HepG2 (cell line): ENCODE data around the gene BPIFA1. TPM values are rescaled to one million over a fixed set of nuclear protein-coding genes. Genes with fewer than 3 reads are reported as not detected.

Source experiments
- CEBPG ChIP-seq: IDR thresholded peaks from 2 replicates; pipeline ENCODE4 v1.6.1; 2016
- GATAD1 ChIP-seq: IDR thresholded peaks from 2 replicates; pipeline ENCODE4 v1.6.1; 2016; ENCODE audit warnings: missing genetic modification reagents, missing compliant biosample characterization
- MTA3 ChIP-seq: sonication (generic); formaldehyde crosslinking; IDR thresholded peaks from 2 replicates; pipeline ENCODE4 v1.4.0; 2020; ENCODE audit warnings: missing genetic modification reagents
- NBN ChIP-seq: fragments of 450-650 bp; conservative IDR thresholded peaks from 2 replicates; pipeline ENCODE4 v1.6.1; 2017
- POLR2AphosphoS2 ChIP-seq: IDR thresholded peaks from 2 replicates; pipeline ENCODE4 v1.6.1; 2011; ENCODE audit warnings: low read depth, low read length, improper control_type of control experiment
- SRF ChIP-seq: IDR thresholded peaks from 2 replicates; pipeline ENCODE4 v1.6.1; 2011; ENCODE audit warnings: mild to moderate bottlenecking, low read depth, low read length, moderate library complexity
- ZNF451 ChIP-seq: sonication (generic); formaldehyde crosslinking; IDR thresholded peaks from 2 replicates; pipeline ENCODE4 v1.5.0; 2020; ENCODE audit warnings: mild to moderate bottlenecking, missing genetic modification reagents
- ZNF484 ChIP-seq: sonication (generic); formaldehyde crosslinking; IDR thresholded peaks from 2 replicates; pipeline ENCODE4 v1.5.1; 2020; ENCODE audit warnings: mild to moderate bottlenecking, low read depth, missing genetic modification reagents, borderline replicate concordance
- ZNF619 ChIP-seq: sonication (generic); formaldehyde crosslinking; IDR thresholded peaks from 2 replicates; pipeline ENCODE4 v1.4.0; 2020; ENCODE audit warnings: mild to moderate bottlenecking, missing genetic modification reagents
- ZNF782 ChIP-seq: sonication (generic); formaldehyde crosslinking; IDR thresholded peaks from 2 replicates; pipeline ENCODE4 v1.4.0; 2020; ENCODE audit warnings: missing genetic modification reagents, mild to moderate bottlenecking, borderline replicate concordance
- ZSCAN25 ChIP-seq: sonication (generic); formaldehyde crosslinking; IDR thresholded peaks from 2 replicates; pipeline ENCODE4 v1.8.0; 2022; ENCODE audit warnings: mild to moderate bottlenecking, missing genetic modification reagents
- polyA plus RNA-seq, 8 experiments: library from polyadenylated mRNA; depleted of rRNA in 3 of 8; stranded (reverse) in 7 of 8; unstranded in 1 of 8; fragments of >200 nt; fragmentation: Illumina TruSeq in 4 of 8; extraction: Trizol in 4 of 8; gene quantifications; 2 replicates each; pipeline versions ENCODE4 v1.2.1 to v1.2.3, GENCODE V29; 2011 to 2016; ENCODE audit warnings: low read depth in 4 of 8, missing spikeins in 1 of 8, mixed read lengths in 1 of 8; ENCODE audit not compliant: insufficient read depth in 1 of 8
- total RNA-seq, 5 experiments: library from RNA; depleted of rRNA; stranded (reverse); fragments of >200 nt; fragmentation: Illumina TruSeq; extraction: Trizol; gene quantifications; 2 replicates each; pipeline ENCODE4 v1.2.3, GENCODE V29; 2016; ENCODE audit warnings: low read depth in 1 of 5
- TF ChIP-seq, protein P1 (sequence below): sonication (generic); formaldehyde crosslinking; IDR thresholded peaks from 2 replicates; pipeline ENCODE4 v1.4.0; 2020; ENCODE audit warnings: mild to moderate bottlenecking, missing genetic modification reagents
- TF ChIP-seq, protein P2 (sequence below): sonication (generic); formaldehyde crosslinking; IDR thresholded peaks from 2 replicates; pipeline ENCODE4 v1.4.0; 2020; ENCODE audit warnings: missing genetic modification reagents
- TF ChIP-seq, protein P3 (sequence below): IDR thresholded peaks from 2 replicates; pipeline ENCODE4 v1.6.1; 2016; ENCODE audit warnings: missing biosample characterization, missing genetic modification reagents, low read depth
- TF ChIP-seq, protein P4 (sequence below): IDR thresholded peaks from 2 replicates; pipeline ENCODE4 v1.6.1; 2016; ENCODE audit warnings: mild to moderate bottlenecking, missing biosample characterization, missing genetic modification reagents
- TF ChIP-seq, protein P5 (sequence below): sonication (generic); formaldehyde crosslinking; IDR thresholded peaks from 2 replicates; pipeline ENCODE4 v1.8.0; 2022; ENCODE audit warnings: mild to moderate bottlenecking, missing genetic modification reagents, moderate library complexity
- TF ChIP-seq, protein P6 (sequence below): sonication (generic); formaldehyde crosslinking; IDR thresholded peaks from 2 replicates; pipeline ENCODE4 v1.8.0; 2022; ENCODE audit warnings: missing genetic modification reagents, mild to moderate bottlenecking, moderate library complexity, borderline replicate concordance
- TF ChIP-seq, protein P7 (sequence below): sonication (generic); formaldehyde crosslinking; IDR thresholded peaks from 2 replicates; pipeline ENCODE4 v1.4.0; 2020; ENCODE audit warnings: mild to moderate bottlenecking, missing genetic modification reagents
- TF ChIP-seq, protein P8 (sequence below), 2 experiments: sonication (generic) in 1 of 2; formaldehyde crosslinking in 1 of 2; IDR thresholded peaks; 2 replicates each; pipeline versions ENCODE4 v1.4.0 to v1.6.1; 2018 to 2020; ENCODE audit warnings: missing genetic modification reagents in 2 of 2, borderline replicate concordance in 1 of 2, low read depth in 1 of 2, mild to moderate bottlenecking in 1 of 2, missing biosample characterization in 1 of 2

Gene BPIFA1
- total and polyA plus RNA-seq, 2 of the 13 experiments (the other 11 are each of a cell fraction or from before 2014, with no cell fraction given): not detected

DNA sequence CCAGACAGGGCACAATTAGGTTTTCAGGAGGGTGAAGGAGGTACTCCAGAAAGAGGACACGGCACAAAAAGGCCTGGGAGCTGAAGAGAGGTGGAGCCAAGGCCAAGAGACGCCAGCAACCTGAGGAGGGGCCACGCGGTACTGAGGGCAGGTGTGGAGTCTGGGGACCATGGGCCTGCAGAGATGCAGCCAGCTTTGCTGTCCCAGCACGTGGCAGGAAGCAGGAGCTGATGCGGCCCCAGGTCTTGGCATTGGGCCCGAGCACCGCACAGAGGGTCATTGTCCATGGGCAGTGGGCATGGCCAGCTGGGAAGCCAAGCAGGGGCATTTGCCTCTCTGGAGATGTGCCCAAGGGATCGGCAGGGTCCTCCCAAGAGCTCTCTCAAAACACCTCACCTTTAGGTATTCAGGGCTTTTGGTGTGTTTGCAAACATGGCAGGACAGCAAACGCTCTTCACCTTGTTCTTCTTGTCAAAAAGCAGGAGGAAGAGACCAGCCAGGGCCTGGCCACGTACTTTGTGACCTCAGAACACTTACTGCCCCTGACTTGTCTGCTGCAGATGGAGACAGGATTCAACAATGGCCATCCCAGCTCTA lies 45.9 kb downstream of the BPIFA1 start (continued):
- TF ChIP-seq, protein P1, sequence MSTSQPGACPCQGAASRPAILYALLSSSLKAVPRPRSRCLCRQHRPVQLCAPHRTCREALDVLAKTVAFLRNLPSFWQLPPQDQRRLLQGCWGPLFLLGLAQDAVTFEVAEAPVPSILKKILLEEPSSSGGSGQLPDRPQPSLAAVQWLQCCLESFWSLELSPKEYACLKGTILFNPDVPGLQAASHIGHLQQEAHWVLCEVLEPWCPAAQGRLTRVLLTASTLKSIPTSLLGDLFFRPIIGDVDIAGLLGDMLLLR: no peak; the same call in 1 of the 2 replicates
- TF ChIP-seq CEBPG (CRISPR knock-in tag) (no peak), MTA3 (CRISPR knock-in tag) (no peak), ZSCAN25 (CRISPR knock-in tag) (no peak), ZNF451 (no peak), ZNF782 (CRISPR knock-in tag) (no peak), SRF (no peak), ZNF484 (CRISPR knock-in tag) (no peak), NBN (no peak), ZNF619 (0 out of 2 replicates have a peak, but pooled peaks have one; percentile 32), POLR2AphosphoS2 (no peak), GATAD1 (CRISPR knock-in tag) (no peak)
- TF ChIP-seq, protein P2, sequence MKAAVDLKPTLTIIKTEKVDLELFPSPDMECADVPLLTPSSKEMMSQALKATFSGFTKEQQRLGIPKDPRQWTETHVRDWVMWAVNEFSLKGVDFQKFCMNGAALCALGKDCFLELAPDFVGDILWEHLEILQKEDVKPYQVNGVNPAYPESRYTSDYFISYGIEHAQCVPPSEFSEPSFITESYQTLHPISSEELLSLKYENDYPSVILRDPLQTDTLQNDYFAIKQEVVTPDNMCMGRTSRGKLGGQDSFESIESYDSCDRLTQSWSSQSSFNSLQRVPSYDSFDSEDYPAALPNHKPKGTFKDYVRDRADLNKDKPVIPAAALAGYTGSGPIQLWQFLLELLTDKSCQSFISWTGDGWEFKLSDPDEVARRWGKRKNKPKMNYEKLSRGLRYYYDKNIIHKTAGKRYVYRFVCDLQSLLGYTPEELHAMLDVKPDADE (CRISPR knock-in tag): no peak
- TF ChIP-seq, protein P3, sequence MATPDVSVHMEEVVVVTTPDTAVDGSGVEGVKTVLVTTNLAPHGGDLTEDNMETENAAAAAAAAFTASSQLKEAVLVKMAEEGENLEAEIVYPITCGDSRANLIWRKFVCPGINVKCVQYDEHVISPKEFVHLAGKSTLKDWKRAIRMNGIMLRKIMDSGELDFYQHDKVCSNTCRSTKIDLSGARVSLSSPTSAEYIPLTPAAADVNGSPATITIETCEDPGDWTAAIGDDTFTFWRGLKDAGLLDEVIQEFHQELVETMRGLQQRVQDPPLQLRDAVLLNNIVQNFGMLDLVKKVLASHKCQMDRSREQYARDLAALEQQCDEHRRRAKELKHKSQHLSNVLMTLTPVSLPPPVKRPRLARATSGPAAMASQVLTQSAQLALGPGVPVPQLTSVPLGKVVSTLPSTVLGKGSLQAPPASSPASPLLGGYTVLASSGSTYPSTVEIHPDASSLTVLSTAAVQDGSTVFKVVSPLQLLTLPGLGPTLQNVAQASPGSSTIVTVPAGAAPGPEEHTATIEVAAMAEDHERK (CRISPR knock-in tag): no peak
- TF ChIP-seq, protein P4, sequence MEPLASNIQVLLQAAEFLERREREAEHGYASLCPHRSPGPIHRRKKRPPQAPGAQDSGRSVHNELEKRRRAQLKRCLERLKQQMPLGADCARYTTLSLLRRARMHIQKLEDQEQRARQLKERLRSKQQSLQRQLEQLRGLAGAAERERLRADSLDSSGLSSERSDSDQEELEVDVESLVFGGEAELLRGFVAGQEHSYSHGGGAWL (CRISPR knock-in tag): no peak; the same call in 1 of the 2 replicates
- TF ChIP-seq, protein P5, sequence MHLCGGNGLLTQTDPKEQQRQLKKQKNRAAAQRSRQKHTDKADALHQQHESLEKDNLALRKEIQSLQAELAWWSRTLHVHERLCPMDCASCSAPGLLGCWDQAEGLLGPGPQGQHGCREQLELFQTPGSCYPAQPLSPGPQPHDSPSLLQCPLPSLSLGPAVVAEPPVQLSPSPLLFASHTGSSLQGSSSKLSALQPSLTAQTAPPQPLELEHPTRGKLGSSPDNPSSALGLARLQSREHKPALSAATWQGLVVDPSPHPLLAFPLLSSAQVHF (CRISPR knock-in tag): no peak
- TF ChIP-seq, protein P6, sequence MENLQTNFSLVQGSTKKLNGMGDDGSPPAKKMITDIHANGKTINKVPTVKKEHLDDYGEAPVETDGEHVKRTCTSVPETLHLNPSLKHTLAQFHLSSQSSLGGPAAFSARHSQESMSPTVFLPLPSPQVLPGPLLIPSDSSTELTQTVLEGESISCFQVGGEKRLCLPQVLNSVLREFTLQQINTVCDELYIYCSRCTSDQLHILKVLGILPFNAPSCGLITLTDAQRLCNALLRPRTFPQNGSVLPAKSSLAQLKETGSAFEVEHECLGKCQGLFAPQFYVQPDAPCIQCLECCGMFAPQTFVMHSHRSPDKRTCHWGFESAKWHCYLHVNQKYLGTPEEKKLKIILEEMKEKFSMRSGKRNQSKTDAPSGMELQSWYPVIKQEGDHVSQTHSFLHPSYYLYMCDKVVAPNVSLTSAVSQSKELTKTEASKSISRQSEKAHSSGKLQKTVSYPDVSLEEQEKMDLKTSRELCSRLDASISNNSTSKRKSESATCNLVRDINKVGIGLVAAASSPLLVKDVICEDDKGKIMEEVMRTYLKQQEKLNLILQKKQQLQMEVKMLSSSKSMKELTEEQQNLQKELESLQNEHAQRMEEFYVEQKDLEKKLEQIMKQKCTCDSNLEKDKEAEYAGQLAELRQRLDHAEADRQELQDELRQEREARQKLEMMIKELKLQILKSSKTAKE (CRISPR knock-in tag): no peak
- TF ChIP-seq, protein P7, sequence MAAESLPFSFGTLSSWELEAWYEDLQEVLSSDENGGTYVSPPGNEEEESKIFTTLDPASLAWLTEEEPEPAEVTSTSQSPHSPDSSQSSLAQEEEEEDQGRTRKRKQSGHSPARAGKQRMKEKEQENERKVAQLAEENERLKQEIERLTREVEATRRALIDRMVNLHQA (CRISPR knock-in tag): no peak
- TF ChIP-seq, protein P8, sequence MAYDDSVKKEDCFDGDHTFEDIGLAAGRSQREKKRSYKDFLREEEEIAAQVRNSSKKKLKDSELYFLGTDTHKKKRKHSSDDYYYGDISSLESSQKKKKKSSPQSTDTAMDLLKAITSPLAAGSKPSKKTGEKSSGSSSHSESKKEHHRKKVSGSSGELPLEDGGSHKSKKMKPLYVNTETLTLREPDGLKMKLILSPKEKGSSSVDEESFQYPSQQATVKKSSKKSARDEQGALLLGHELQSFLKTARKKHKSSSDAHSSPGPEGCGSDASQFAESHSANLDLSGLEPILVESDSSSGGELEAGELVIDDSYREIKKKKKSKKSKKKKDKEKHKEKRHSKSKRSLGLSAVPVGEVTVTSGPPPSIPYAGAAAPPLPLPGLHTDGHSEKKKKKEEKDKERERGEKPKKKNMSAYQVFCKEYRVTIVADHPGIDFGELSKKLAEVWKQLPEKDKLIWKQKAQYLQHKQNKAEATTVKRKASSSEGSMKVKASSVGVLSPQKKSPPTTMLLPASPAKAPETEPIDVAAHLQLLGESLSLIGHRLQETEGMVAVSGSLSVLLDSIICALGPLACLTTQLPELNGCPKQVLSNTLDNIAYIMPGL (CRISPR knock-in tag; IDR thresholded peaks at IDR 0.05; ENCODE audit: borderline replicate concordance in 1 of 2, low read depth in 1 of 2): no peak; a peak in 1 of 4 replicates
